ENCODE data around the gene FBXL3. TPM values are rescaled to one million over a fixed set of nuclear protein-coding genes. Genes with fewer than 3 reads are reported as not detected.

The FBXL3 gene
- total and polyA plus RNA-seq, 2 of the 13 experiments (the other 11 are each of a cell fraction or from before 2014, with no cell fraction given): 11.5 to 18.5 TPM

- TF ChIP-seq NFAT5 (CRISPR knock-in tag; IDR thresholded peaks at IDR 0.05) (peak; percentile 89; the same call in 1 of the 2 replicates), ZNF138 (CRISPR knock-in tag; IDR thresholded peaks at IDR 0.05; ENCODE audit: low read depth) (peak; percentile 84; the same call in 1 of the 2 replicates), ZBTB38 (CRISPR knock-in tag; IDR thresholded peaks at IDR 0.05) (peak; percentile 50; the same call in 1 of the 2 replicates), FOSL2 (CRISPR knock-in tag; IDR thresholded peaks at IDR 0.05) (peak; percentile 46; the same call in 1 of the 2 replicates), ZNF597 (CRISPR knock-in tag; IDR thresholded peaks at IDR 0.05) (no peak), ZNF503 (CRISPR knock-in tag; IDR thresholded peaks at IDR 0.05) (peak; percentile 80), ZMYM3 (CRISPR knock-in tag; IDR thresholded peaks at IDR 0.05) (no peak), ZSCAN9 (CRISPR knock-in tag; IDR thresholded peaks at IDR 0.05; ENCODE audit: borderline replicate concordance) (peak; percentile 78; the same call in 1 of the 2 replicates), MTERF4 (CRISPR knock-in tag; IDR thresholded peaks at IDR 0.05) (no peak), ZBTB44 (CRISPR knock-in tag; IDR thresholded peaks at IDR 0.05) (0 out of 2 replicates have a peak, but pooled peaks have one; percentile 15), HOXA5 (CRISPR knock-in tag; IDR thresholded peaks at IDR 0.05) (peak; percentile 85; the same call in 1 of the 2 replicates), ZNF337 (CRISPR knock-in tag; IDR thresholded peaks at IDR 0.05; ENCODE audit: borderline replicate concordance, low read depth) (0 out of 2 replicates have a peak, but pooled peaks have one; percentile 30), CEBPG (CRISPR knock-in tag; IDR thresholded peaks at IDR 0.05) (0 out of 2 replicates have a peak, but pooled peaks have one; percentile 8), ZNF329 (CRISPR knock-in tag; IDR thresholded peaks at IDR 0.05; ENCODE audit: low read depth) (0 out of 2 replicates have a peak, but pooled peaks have one; percentile 12), HOXA9 (CRISPR knock-in tag; IDR thresholded peaks at IDR 0.05; ENCODE audit: borderline replicate concordance) (peak; percentile 74; the same call in 1 of the 2 replicates), NR2C2 (CRISPR knock-in tag; IDR thresholded peaks at IDR 0.05; ENCODE audit: borderline replicate concordance) (peak; percentile 89), ATF7 (IDR thresholded peaks at IDR 0.05) (no peak), ATF7 (CRISPR knock-in tag; IDR thresholded peaks at IDR 0.05) (0 out of 2 replicates have a peak, but pooled peaks have one; percentile 52)
Observed at GRCh38 chr13:76991796-76992547, 35.0 kb downstream of the FBXL3 start, which contains the start of gene CLN5 (continued).

Data from HepG2 (cell line).